BJ (cell line): Measurements from ENCODE around the gene GBF1. TPM values are rescaled to one million over a fixed set of nuclear protein-coding genes. Genes with fewer than 3 reads are reported as not detected.

Experiments
- CTCF ChIA-PET: fragments of 350-600 bp; formaldehyde crosslinking; extraction: SDS; loops from one replicate; lab custom pipeline; 2021; ENCODE audit warnings: antibody characterized with exemption, inconsistent platforms; lab: Yijun Ruan, JAX
- POLR2A ChIA-PET: fragments of 300-600 bp; sonication (Branson Sonifier 250); formaldehyde crosslinking; extraction: SDS; loops from one replicate; lab custom pipeline; 2021; ENCODE audit warnings: antibody characterized with exemption; lab: Charles Lee
- DNase-seq: peaks from one replicate; pipeline ENCODE4 v3.0.0-alpha.2; 2011; ENCODE audit warnings: low read depth
- H3K27me3 ChIP-seq: 2 replicates; pipeline ENCODE4 v1.6.0; 2011; ENCODE audit warnings: low read length; ENCODE audit not compliant: control insufficient read depth, insufficient read depth
- H3K36me3 ChIP-seq: 2 replicates; pipeline ENCODE4 v1.5.1; 2011; ENCODE audit warnings: low read length; ENCODE audit not compliant: control insufficient read depth, insufficient read depth
- H3K4me3 ChIP-seq: 2 replicates; pipeline ENCODE4 v1.5.1; 2011; ENCODE audit warnings: low read depth, mild to moderate bottlenecking, control low read depth, low read length
- CTCF ChIP-seq: IDR thresholded peaks from 2 replicates; pipeline ENCODE4 v1.5.1; 2011; ENCODE audit warnings: low read depth, mild to moderate bottlenecking, control low read depth, inconsistent platforms, low read length, moderate library complexity; ENCODE audit not compliant: insufficient read depth
- polyA plus RNA-seq: library from polyadenylated mRNA; depleted of rRNA; stranded (reverse); fragments of >200 nt; gene quantifications from 2 replicates; pipeline ENCODE4 v1.2.3, GENCODE V29; 2011

The GBF1 gene
- polyA plus RNA-seq, 1 experiment, result 28.4 TPM

- TF ChIP-seq CTCF, result no peak
- no peak for DNase-seq
- H3K27me3 ChIP-seq, result peaks cover 23% of the 10 kb centered on the region
- ChIA-PET CTCF (interaction anchor here (1.5 to 15.2 kb wide), 6 partner anchors 12 to 235 kb away, joined by 3 to 222 read pairs (median 12); partner anchors contain the start of gene FBXL15), POLR2A (no interaction called here)
- H3K4me3 ChIP-seq, result no peak overlapping the region
- peaks cover 10% of the 10 kb centered on the region for H3K36me3 ChIP-seq
Measured at GRCh38 chr10:102405632-102406031, 160.3 kb downstream of the GBF1 start.

GRCh38 chr10:102406815-102407214, 161.5 kb downstream of the GBF1 start:
- no peak overlapping the region for H3K4me3 ChIP-seq
- POLR2A ChIA-PET, result no interaction called here
- TF ChIP-seq CTCF, result no peak
- peaks cover 7% of the 10 kb centered on the region for H3K36me3 ChIP-seq
- no peak for DNase-seq
- peaks cover 33% of the 10 kb centered on the region for H3K27me3 ChIP-seq
- CTCF ChIA-PET, result interaction anchor here (15.2 kb wide), 1 partner anchor 175 kb away, joined by 222 read pairs; no protein-coding TSS in a partner anchor

- ChIA-PET CTCF (interaction anchor here (0.9 kb wide), 1 partner anchor 14 kb away, joined by 3 read pairs; no protein-coding TSS in a partner anchor), POLR2A (no interaction called here)
- no peak for TF ChIP-seq CTCF
- peaks cover 4% of the 10 kb centered on the region; the same call in 1 of the 2 replicates for H3K36me3 ChIP-seq
- H3K4me3 ChIP-seq, result no peak overlapping the region
- no peak for DNase-seq
- peaks cover 39% of the 10 kb centered on the region for H3K27me3 ChIP-seq
Measured at GRCh38 chr10:102407425-102408130, 162.2 kb downstream of the GBF1 start.

GRCh38 chr10:102408131-102408727, 162.9 kb downstream of the GBF1 start:
- CTCF ChIA-PET, result interaction anchor here (0.9 kb wide), 1 partner anchor 14 kb away, joined by 3 read pairs; no protein-coding TSS in a partner anchor
- DNase-seq, result no peak
- Histone ChIP-seq H3K4me3 (peak overlapping the region; percentile 21), H3K36me3 (peaks cover 2% of the 10 kb centered on the region; the same call in 1 of the 2 replicates), H3K27me3 (peaks cover 44% of the 10 kb centered on the region)
- no peak for TF ChIP-seq CTCF
- POLR2A ChIA-PET, result no interaction called here
